K562 (cell line): ENCODE results near the gene ITGA2B.

Experiments
- HDGF ChIP-seq: fragments of 450-650 bp; IDR thresholded peaks from 2 replicates; pipeline ENCODE4 v1.6.1; 2016
- MTA2 ChIP-seq: fragments of 450-650 bp; IDR thresholded peaks from 2 replicates; pipeline ENCODE4 v1.6.1; 2016; ENCODE audit warnings: low read depth
- POLR2A ChIP-seq: fragments of 450-650 bp; conservative IDR thresholded peaks from 2 replicates; pipeline ENCODE4 v1.6.1; 2016
- RB1 ChIP-seq: fragments of 450-650 bp; IDR thresholded peaks from 2 replicates; pipeline ENCODE4 v1.6.1; 2017; ENCODE audit warnings: low read depth, mild to moderate bottlenecking
- U2AF1 ChIP-seq: fragments of 200-400 bp; formaldehyde crosslinking; optimal IDR thresholded peaks from 2 replicates; pipeline ENCODE3; 2017; ENCODE audit warnings: mild to moderate bottlenecking, low read depth, low read length, moderate library complexity
- ZFX ChIP-seq: sonication (generic); formaldehyde crosslinking; IDR thresholded peaks from 2 replicates; pipeline ENCODE4 v1.8.0; 2022; ENCODE audit warnings: mild to moderate bottlenecking, missing genetic modification reagents, moderate library complexity

DNA sequence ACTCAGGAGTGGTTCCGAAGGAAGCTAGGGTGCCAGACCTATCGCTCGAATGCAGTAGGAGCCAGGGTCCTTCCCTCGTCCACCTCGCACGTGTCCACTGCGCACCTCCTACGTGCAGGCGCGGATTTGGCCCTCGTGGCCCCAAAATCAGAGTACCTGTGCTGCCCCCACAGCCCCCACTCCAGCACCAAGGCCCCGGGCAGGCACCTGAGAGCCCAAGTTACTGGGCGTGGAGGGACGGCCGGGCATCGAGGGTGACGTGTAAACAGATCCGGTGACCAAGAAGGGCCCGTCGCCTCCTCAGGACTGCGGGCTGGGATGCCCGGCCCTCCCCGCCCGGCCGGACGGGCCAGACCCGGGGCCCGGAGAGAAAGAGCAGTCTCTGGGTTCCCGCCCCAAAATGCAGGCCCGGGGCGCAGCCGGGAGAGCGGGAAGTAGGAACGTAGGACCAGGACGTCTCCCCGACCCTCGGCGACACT lies 65.3 kb downstream of the ITGA2B start:
- TF ChIP-seq RB1 (no peak), U2AF1 (no peak), POLR2A (no peak), MTA2 (no peak), ZFX (CRISPR knock-in tag) (no peak; the same call in 1 of the 2 replicates), HDGF (no peak)
